Naive B cell (primary cell): ENCODE data around the gene TMEM9. TPM values are rescaled to one million over a fixed set of nuclear protein-coding genes. Genes with fewer than 3 reads are reported as not detected.
"Not testable (repeated sequence)": the region's sequence is repeated elsewhere in the genome, so short reads cannot be mapped to it uniquely, and the experiment has no call there.

Source experiments
- ATAC-seq, 2 donors: fragments of 150-1000 bp; cut with Tn5 transposase; 2 replicates each; pipeline ENCODE4 v1.10.0; 2021; ENCODE audit warnings: low read depth in 2 of 2, mild to moderate bottlenecking in 2 of 2, moderate library complexity in 2 of 2
- DNase-seq: peaks from one replicate; pipeline ENCODE4 v3.0.0; 2022
- H3K27ac Mint-ChIP-seq, 6 donors: one replicate each; pipeline ENCODE4 v1.8.0; 2020 to 2022; ENCODE audit warnings: mild to moderate bottlenecking in 6 of 6, mixed read lengths in 6 of 6, moderate library complexity in 5 of 6, inconsistent platforms in 2 of 6
- H3K27me3 Mint-ChIP-seq, 3 donors: one replicate each; pipeline ENCODE4 v1.8.0; 2021 to 2022; ENCODE audit warnings: mixed read lengths in 3 of 3, mild to moderate bottlenecking in 1 of 3
- H3K36me3 Mint-ChIP-seq, 2 donors: one replicate each; pipeline ENCODE4 v1.8.0; 2020 to 2022; ENCODE audit warnings: mixed read lengths in 2 of 2, inconsistent platforms in 1 of 2, mild to moderate bottlenecking in 1 of 2
- H3K4me1 Mint-ChIP-seq, 3 donors: one replicate each; pipeline ENCODE4 v1.8.0; 2020 to 2022; ENCODE audit warnings: mixed read lengths in 3 of 3, inconsistent platforms in 1 of 3, mild to moderate bottlenecking in 1 of 3, moderate library complexity in 1 of 3
- H3K4me3 Mint-ChIP-seq, 8 donors: one replicate each; pipeline ENCODE4 v1.8.0; 2020 to 2022; ENCODE audit warnings: mild to moderate bottlenecking in 8 of 8, mixed read lengths in 8 of 8, moderate library complexity in 8 of 8, inconsistent platforms in 2 of 8
- H3K9me3 Mint-ChIP-seq, 7 donors: one replicate each; pipeline ENCODE4 v1.8.0; 2020 to 2022; ENCODE audit warnings: mixed read lengths in 7 of 7, mild to moderate bottlenecking in 5 of 7, inconsistent platforms in 2 of 7, moderate library complexity in 1 of 7
- polyA plus RNA-seq, 6 donors: library from polyadenylated mRNA; unstranded; fragments of 300-500 nt; fragmentation: Illumina TruSeq; gene quantifications; one replicate each; pipeline ENCODE4 v1.2.3, GENCODE V29; 2021; ENCODE audit warnings: low read depth in 6 of 6

The TMEM9 gene
- polyA plus RNA-seq, 6 donors from 2014 or later: 24.6 to 43.5 (median 31.4) TPM

GRCh38 chr1:201171063-201172036 is 17.1 kb upstream of the TMEM9 start:
- peak; percentile 18 for DNase-seq
- Mint-ChIP-seq H3K4me1 (peaks cover 8 to 16% (median 12%) of the 10 kb centered on the region in 3 donors), H3K9me3 (peaks cover 0 to 1% (median 0%) of the 10 kb centered on the region in 7 donors), H3K4me3 (peak overlapping the region; percentile 85 to 95 (median 90)), H3K27me3 (peaks cover 15 to 32% (median 30%) of the 10 kb centered on the region in 3 donors), H3K36me3 (no peaks in the 10 kb centered on the region), H3K27ac (peak overlapping the region in 5 of 6 donors; percentile 13 to 70 (median 52))
- peak; percentile 49 to 52 for ATAC-seq

GRCh38 chr1:201170533-201171062 is 16.3 kb upstream of the TMEM9 start:
- Mint-ChIP-seq H3K27ac (peak overlapping the region in 4 of 6 donors; percentile 36 to 70 (median 56)), H3K4me3 (peak overlapping the region; percentile 85 to 95 (median 90)), H3K9me3 (peaks cover 0 to 1% (median 0%) of the 10 kb centered on the region in 7 donors), H3K36me3 (no peaks in the 10 kb centered on the region), H3K4me1 (peaks cover 8 to 16% (median 12%) of the 10 kb centered on the region in 3 donors), H3K27me3 (peaks cover 15 to 38% (median 37%) of the 10 kb centered on the region in 3 donors)
- DNase-seq: peak; percentile 58
- peak; percentile 89 to 93 for ATAC-seq

- ATAC-seq (no peak), DNase-seq (no peak)
- H3K27ac Mint-ChIP-seq: peak overlapping the region in 1 of 6 donors; percentile 47
- H3K27me3 Mint-ChIP-seq: peaks cover 15 to 36% (median 33%) of the 10 kb centered on the region in 3 donors
- H3K4me3 Mint-ChIP-seq: peak overlapping the region; percentile 85 to 95 (median 90)
- H3K9me3 Mint-ChIP-seq: peaks cover 0 to 1% (median 0%) of the 10 kb centered on the region in 7 donors
- H3K4me1 Mint-ChIP-seq: peaks cover 8 to 16% (median 12%) of the 10 kb centered on the region in 3 donors
- H3K36me3 Mint-ChIP-seq: no peaks in the 10 kb centered on the region
Measured at GRCh38 chr1:201169971-201170532, 15.8 kb upstream of the TMEM9 start.

DNA sequence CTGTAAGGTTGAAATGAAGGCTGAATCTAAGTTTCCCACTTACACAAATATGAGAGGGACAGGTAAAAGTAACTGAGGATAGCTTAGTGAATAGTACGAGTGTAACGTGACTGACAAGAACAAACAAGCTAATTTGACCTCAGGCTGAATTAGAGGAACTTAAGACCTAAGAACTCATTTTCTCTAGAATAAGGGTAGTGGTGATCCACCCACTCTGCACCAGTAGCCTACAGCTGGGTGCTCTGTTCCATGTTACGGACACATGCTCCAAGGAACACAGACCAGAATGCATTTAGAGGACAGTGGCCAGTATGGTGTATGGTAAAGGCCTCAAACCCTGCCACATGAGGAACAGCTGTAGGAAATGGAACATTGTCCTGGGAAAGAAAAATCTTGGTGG is 14.9 kb upstream of the TMEM9 start:
- peak overlapping the region in 3 of 8 donors; percentile 1 to 40 (median 19) for H3K4me3 Mint-ChIP-seq
- H3K36me3 Mint-ChIP-seq: no peaks in the 10 kb centered on the region
- peaks cover 15 to 31% (median 27%) of the 10 kb centered on the region in 3 donors for H3K27me3 Mint-ChIP-seq
- ATAC-seq: no peak
- no peak for DNase-seq
- H3K9me3 Mint-ChIP-seq: peaks cover 0 to 1% (median 0%) of the 10 kb centered on the region in 7 donors
- peaks cover 8 to 16% (median 12%) of the 10 kb centered on the region in 3 donors for H3K4me1 Mint-ChIP-seq
- no peak overlapping the region for H3K27ac Mint-ChIP-seq

DNA sequence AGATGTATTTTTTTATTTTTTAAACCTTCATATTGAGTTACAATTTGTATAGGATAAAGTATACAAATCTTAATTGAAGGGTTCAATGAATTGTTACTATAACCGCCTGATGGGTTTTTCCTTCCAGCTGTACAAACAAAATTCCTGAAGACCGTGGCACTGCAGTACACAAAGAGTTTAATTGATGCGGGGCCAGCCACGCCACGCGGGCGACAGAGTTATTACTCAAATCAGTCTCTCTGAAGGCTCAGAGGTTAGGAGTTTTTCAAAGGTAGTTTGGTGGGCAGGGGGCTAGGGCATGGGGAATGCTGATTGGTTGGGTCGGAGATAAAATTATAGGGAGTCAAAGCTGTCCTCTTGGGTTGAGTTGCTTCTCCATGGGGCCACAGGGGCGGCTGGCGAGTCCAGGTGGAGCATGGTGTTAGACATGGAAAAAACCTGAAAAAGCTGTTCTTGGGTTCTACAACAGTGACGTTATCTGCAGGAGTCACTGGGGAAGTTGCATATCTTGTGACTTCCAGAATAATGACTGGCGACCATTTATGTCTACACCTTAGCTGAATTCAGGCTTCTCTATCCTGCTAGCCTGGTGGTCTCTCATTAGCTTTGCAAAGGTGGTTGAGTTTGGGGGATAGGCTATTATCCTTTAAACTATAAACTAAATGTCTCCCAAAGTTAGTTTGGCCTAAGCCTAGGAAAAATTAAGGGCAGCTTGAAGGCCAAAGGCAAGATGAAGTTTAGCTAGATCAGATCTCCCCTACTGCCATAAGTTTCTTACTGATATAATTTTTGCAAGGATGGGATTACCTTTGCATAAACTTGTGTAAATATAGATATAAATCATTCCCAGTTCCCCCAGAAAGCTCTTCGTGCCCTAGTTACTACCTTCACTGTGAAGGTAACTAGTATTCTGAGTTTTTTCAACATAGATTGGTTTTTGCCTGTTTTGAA is 13.0 kb upstream of the TMEM9 start:
- no peak overlapping the region for H3K27ac Mint-ChIP-seq
- no peaks in the 10 kb centered on the region for H3K9me3 Mint-ChIP-seq
- H3K4me1 Mint-ChIP-seq: peaks cover 8 to 16% (median 12%) of the 10 kb centered on the region in 3 donors
- H3K27me3 Mint-ChIP-seq: peaks cover 7 to 26% (median 16%) of the 10 kb centered on the region in 3 donors
- DNase-seq (no peak), ATAC-seq (no peak)
- H3K4me3 Mint-ChIP-seq: no peak overlapping the region
- no peaks in the 10 kb centered on the region for H3K36me3 Mint-ChIP-seq

- ATAC-seq: no peak
- no peak overlapping the region for H3K27ac Mint-ChIP-seq
- no peak overlapping the region for H3K4me3 Mint-ChIP-seq
- no peaks in the 10 kb centered on the region for H3K36me3 Mint-ChIP-seq
- DNase-seq: no peak
- H3K27me3 Mint-ChIP-seq: peaks cover 8 to 20% (median 9%) of the 10 kb centered on the region in 3 donors
- H3K9me3 Mint-ChIP-seq: no peaks in the 10 kb centered on the region
- no peaks in the 10 kb centered on the region for H3K4me1 Mint-ChIP-seq
Measured at GRCh38 chr1:201164645-201165044, 10.4 kb upstream of the TMEM9 start.

DNA sequence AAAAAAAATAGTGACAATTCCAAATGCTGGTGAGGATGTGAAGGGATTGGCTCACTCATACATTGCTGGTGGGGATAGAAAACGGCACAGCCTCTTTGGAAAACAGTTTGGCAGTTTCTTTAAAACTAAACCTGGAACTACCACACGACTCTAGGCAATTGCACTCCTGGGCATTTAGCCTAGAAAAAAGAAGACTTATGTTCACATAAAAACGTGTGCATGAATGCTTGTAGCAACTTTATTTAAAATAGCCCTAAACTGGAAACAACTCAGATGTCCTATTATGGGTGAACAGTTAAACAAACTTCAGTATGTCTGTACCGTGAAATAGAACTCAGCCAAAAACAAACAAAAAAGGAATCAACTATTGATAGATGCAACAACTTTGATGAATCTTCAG is 9.4 kb upstream of the TMEM9 start:
- Mint-ChIP-seq H3K36me3 (no peaks in the 10 kb centered on the region), H3K4me3 (no peak overlapping the region), H3K27ac (no peak overlapping the region), H3K4me1 (no peaks in the 10 kb centered on the region), H3K9me3 (no peaks in the 10 kb centered on the region), H3K27me3 (peaks cover 14 to 24% (median 14%) of the 10 kb centered on the region in 3 donors)
- no peak for DNase-seq
- no peak for ATAC-seq

GRCh38 chr1:201163036-201163435 is 8.8 kb upstream of the TMEM9 start:
- ATAC-seq, H3K9me3 Mint-ChIP-seq: not testable (repeated sequence)

GRCh38 chr1:201157949-201158348 is 3.7 kb upstream of the TMEM9 start:
- no peak overlapping the region for H3K27ac Mint-ChIP-seq
- H3K27me3 Mint-ChIP-seq: peaks cover 29 to 32% (median 30%) of the 10 kb centered on the region in 3 donors
- no peak overlapping the region for H3K4me3 Mint-ChIP-seq
- DNase-seq: no peak
- ATAC-seq: no peak
- no peaks in the 10 kb centered on the region for H3K36me3 Mint-ChIP-seq
- H3K4me1 Mint-ChIP-seq: peaks cover 12 to 14% (median 13%) of the 10 kb centered on the region in 3 donors
- H3K9me3 Mint-ChIP-seq: no peaks in the 10 kb centered on the region

More at GRCh38 chr1:201163036-201163435, 8.8 kb upstream of the TMEM9 start:
- peaks cover 15 to 31% (median 21%) of the 10 kb centered on the region in 3 donors for H3K27me3 Mint-ChIP-seq
- H3K4me1 Mint-ChIP-seq, H3K36me3 Mint-ChIP-seq, DNase-seq, H3K27ac Mint-ChIP-seq, H3K4me3 Mint-ChIP-seq: not testable (repeated sequence)

DNA sequence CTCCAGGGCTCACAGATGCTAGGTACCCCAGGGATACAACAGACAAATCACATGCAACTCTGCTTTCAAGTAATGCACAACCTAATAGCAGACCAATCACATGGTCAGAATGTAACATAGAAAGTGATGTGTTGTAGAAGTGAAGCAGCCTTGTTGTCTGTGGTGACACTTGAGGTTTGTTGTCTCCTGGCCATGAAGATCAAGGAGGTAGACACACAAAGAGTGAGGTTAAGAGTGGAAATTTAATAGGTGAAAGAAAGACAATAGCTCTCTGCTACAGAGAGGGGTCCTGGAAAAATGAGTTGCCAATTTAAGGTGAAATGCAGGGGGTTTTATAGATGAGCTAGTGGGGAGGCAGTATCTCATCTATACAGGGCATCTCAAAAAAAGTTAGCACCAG is 2.5 kb upstream of the TMEM9 start:
- DNase-seq (no peak), ATAC-seq (no peak)
- Mint-ChIP-seq H3K27me3 (peaks cover 23 to 32% (median 29%) of the 10 kb centered on the region in 3 donors), H3K27ac (no peak overlapping the region), H3K9me3 (no peaks in the 10 kb centered on the region), H3K36me3 (no peaks in the 10 kb centered on the region), H3K4me1 (peaks cover 14 to 16% (median 14%) of the 10 kb centered on the region in 3 donors), H3K4me3 (peak overlapping the region in 1 of 8 donors; percentile 60)

DNA sequence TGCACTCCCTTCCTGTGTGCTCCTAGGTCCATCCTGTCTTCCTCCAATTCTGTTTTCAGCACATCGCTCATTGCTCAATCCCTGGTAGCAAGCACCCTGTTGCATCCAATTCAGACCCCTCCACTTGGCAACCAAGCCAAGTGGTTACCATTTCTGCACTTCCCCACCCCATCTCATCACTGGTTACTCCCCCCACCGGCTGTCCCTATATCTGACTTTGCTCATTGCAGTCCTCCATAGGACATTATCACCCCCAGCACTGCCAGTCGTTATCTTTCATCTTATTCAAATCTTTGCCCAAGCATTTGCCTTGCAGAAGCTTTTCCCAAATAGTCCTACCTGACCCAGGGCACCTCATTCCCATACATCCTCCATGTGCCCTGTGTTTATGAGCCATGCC is 2.1 kb upstream of the TMEM9 start:
- H3K4me3 Mint-ChIP-seq: peak overlapping the region in 1 of 8 donors; percentile 60
- peaks cover 23 to 32% (median 29%) of the 10 kb centered on the region in 3 donors for H3K27me3 Mint-ChIP-seq

GRCh38 chr1:201155354-201155753 is 1.1 kb upstream of the TMEM9 start:
- Mint-ChIP-seq H3K27me3 (peaks cover 23 to 29% (median 28%) of the 10 kb centered on the region in 3 donors), H3K4me3 (peak overlapping the region in 3 of 8 donors; percentile 13 to 85 (median 59)), H3K4me1 (peaks cover 14 to 22% (median 16%) of the 10 kb centered on the region in 3 donors), H3K36me3 (peaks cover 9 to 10% of the 10 kb centered on the region in 2 donors), H3K27ac (peak overlapping the region in 2 of 6 donors; percentile 13 to 41), H3K9me3 (no peaks in the 10 kb centered on the region)
- ATAC-seq: no peak
- no peak for DNase-seq

More for the DNA sequence above, 2.1 kb upstream of the TMEM9 start:
- no peaks in the 10 kb centered on the region for H3K9me3 Mint-ChIP-seq
- H3K36me3 Mint-ChIP-seq: peaks cover 2 to 3% of the 10 kb centered on the region in 2 donors
- no peak for ATAC-seq
- no peak overlapping the region for H3K27ac Mint-ChIP-seq
- no peak for DNase-seq
- H3K4me1 Mint-ChIP-seq: peaks cover 14 to 18% (median 16%) of the 10 kb centered on the region in 3 donors
